Trophoblast cell (in vitro differentiated cells and primary cell): Measurements from ENCODE around the gene SNURF. TPM values are rescaled to one million over a fixed set of nuclear protein-coding genes. Genes with fewer than 3 reads are reported as not detected.
A peak's percentile ranks its signal among the peaks of the same experiment; 100 is the strongest.

Source experiments
- DNase-seq, 2 donors: peaks; one replicate each; pipeline ENCODE4 v3.0.0-alpha.2; 2016
- H2AFZ ChIP-seq: 2 replicates; pipeline ENCODE4 v1.6.1; 2013; ENCODE audit warnings: low read length, moderate library complexity, mild to moderate bottlenecking; ENCODE audit not compliant: insufficient read depth, poor library complexity
- H2AK5ac ChIP-seq: 2 replicates; pipeline ENCODE4 v1.6.1; 2013; ENCODE audit warnings: mild to moderate bottlenecking, low read length
- H2BK120ac ChIP-seq: 2 replicates; pipeline ENCODE4 v1.6.1; 2013; ENCODE audit warnings: low read length, mild to moderate bottlenecking, moderate library complexity; ENCODE audit not compliant: insufficient read depth, poor library complexity
- H2BK12ac ChIP-seq: 2 replicates; pipeline ENCODE4 v1.6.1; 2013; ENCODE audit warnings: mild to moderate bottlenecking, low read length, moderate library complexity
- H2BK5ac ChIP-seq: 2 replicates; pipeline ENCODE4 v1.6.1; 2013; ENCODE audit warnings: low read length, low read depth, moderate library complexity, mild to moderate bottlenecking; ENCODE audit not compliant: poor library complexity
- H3K14ac ChIP-seq: 2 replicates; pipeline ENCODE4 v1.6.1; 2013; ENCODE audit warnings: mild to moderate bottlenecking, low read length
- H3K18ac ChIP-seq: 2 replicates; pipeline ENCODE4 v1.6.1; 2013; ENCODE audit warnings: mild to moderate bottlenecking, low read length
- H3K23ac ChIP-seq: 2 replicates; pipeline ENCODE4 v1.6.1; 2013; ENCODE audit warnings: low read length
- H3K27ac ChIP-seq: 2 replicates; pipeline ENCODE4 v1.5.1; 2013; ENCODE audit warnings: low read depth, mild to moderate bottlenecking, inconsistent platforms, low read length, moderate library complexity
- H3K27me3 ChIP-seq: 2 replicates; pipeline ENCODE4 v1.6.1; 2013; ENCODE audit warnings: inconsistent platforms, mild to moderate bottlenecking, low read length, moderate library complexity; ENCODE audit not compliant: insufficient read depth
- H3K36me3 ChIP-seq, 2 experiments: 1 replicate in 1 of 2; 2 replicates in 1 of 2; pipeline ENCODE4 v1.6.1; 2013; ENCODE audit warnings: low read length in 2 of 2, mild to moderate bottlenecking in 2 of 2, moderate library complexity in 1 of 2; ENCODE audit not compliant: insufficient read depth in 2 of 2, control insufficient read depth in 1 of 2
- H3K4ac ChIP-seq: 2 replicates; pipeline ENCODE4 v1.6.1; 2013; ENCODE audit warnings: low read depth, mild to moderate bottlenecking, low read length, moderate library complexity
- H3K4me1 ChIP-seq, 2 experiments: 1 replicate in 1 of 2; 2 replicates in 1 of 2; pipeline ENCODE4 v1.6.1; 2013; ENCODE audit warnings: low read length in 2 of 2, mild to moderate bottlenecking in 2 of 2, moderate library complexity in 1 of 2; ENCODE audit not compliant: insufficient read depth in 2 of 2, control insufficient read depth in 1 of 2
- H3K4me2 ChIP-seq: 2 replicates; pipeline ENCODE4 v1.6.1; 2013; ENCODE audit warnings: inconsistent platforms, mild to moderate bottlenecking, low read length, moderate library complexity
- H3K4me3 ChIP-seq: 2 replicates; pipeline ENCODE4 v1.5.1; 2013; ENCODE audit warnings: mild to moderate bottlenecking, low read depth, low read length, inconsistent platforms
- H3K79me1 ChIP-seq: one replicate; pipeline ENCODE4 v1.6.1; 2013; ENCODE audit warnings: low read length
- H3K79me2 ChIP-seq: 2 replicates; pipeline ENCODE4 v1.6.1; 2013; ENCODE audit warnings: low read length, mild to moderate bottlenecking; ENCODE audit not compliant: control insufficient read depth, insufficient read depth, poor library complexity
- H3K9ac ChIP-seq: 2 replicates; pipeline ENCODE4 v1.6.1; 2013; ENCODE audit warnings: mild to moderate bottlenecking, low read length
- H3K9me3 ChIP-seq: 2 replicates; pipeline ENCODE4 v1.6.1; 2013; ENCODE audit warnings: low read depth, mild to moderate bottlenecking, control low read depth, inconsistent platforms, low read length; ENCODE audit not compliant: insufficient read depth
- H4K12ac ChIP-seq: 2 replicates; pipeline ENCODE4 v1.6.1; 2013; ENCODE audit warnings: low read depth, mild to moderate bottlenecking, low read length, moderate library complexity
- H4K8ac ChIP-seq: 2 replicates; pipeline ENCODE4 v1.6.1; 2013; ENCODE audit warnings: low read depth, mild to moderate bottlenecking, low read length, moderate library complexity
- H4K91ac ChIP-seq: one replicate; pipeline ENCODE4 v1.6.1; 2013; ENCODE audit warnings: low read depth, mild to moderate bottlenecking, low read length, moderate library complexity
- WGBS: extraction: QIAGEN DNeasy Blood & Tissue Kit; methylation state at CpG from one replicate; pipeline ENCODE4 v1.1.7; 2013; ENCODE audit warnings: missing lambda C conversion rate; ENCODE audit not compliant: insufficient read length, insufficient coverage; ENCODE audit errors: extremely low coverage; 5-methylcytosine and 5-hydroxymethylcytosine counted together
- polyA plus RNA-seq: library from polyadenylated mRNA; stranded (reverse); fragments of 200-250 nt; gene quantifications from 2 replicates; pipeline ENCODE4 v1.2.3, GENCODE V29; 2013

The SNURF gene, protein sequence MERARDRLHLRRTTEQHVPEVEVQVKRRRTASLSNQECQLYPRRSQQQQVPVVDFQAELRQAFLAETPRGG
- polyA plus RNA-seq: 37.9 and 40.2 TPM in 2 replicates

DNA sequence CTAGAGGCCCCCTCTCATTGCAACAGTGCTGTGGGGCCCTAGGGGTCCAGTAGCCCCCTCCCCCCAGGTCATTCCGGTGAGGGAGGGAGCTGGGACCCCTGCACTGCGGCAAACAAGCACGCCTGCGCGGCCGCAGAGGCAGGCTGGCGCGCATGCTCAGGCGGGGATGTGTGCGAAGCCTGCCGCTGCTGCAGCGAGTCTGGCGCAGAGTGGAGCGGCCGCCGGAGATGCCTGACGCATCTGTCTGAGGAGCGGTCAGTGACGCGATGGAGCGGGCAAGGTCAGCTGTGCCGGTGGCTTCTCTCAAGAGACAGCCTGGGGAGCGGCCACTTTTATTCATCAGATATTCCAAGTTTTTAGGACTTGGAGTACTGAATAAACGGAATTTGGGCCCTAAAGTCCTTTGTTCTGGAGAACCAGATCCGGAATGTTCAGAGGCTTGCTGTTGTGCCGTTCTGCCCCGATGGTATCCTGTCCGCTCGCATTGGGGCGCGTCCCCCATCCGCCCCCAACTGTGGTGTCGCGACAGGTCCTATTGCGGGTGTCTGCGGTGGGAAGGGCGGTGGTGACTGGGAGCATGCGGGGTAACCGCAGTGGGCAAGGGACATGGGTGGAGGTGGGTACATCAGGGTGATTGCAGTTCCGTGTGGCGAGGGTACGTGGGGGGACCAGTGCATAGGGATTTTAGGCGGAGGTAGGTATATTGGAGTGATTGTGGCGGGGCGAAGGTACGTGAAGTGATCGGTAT, at the start of gene SNURF, which contains the start of gene SNRPN:
TSS of gene SNURF (plus strand) at position 205 of the 748 bp plus-strand sequence. CDS start at position 267, 62 bp downstream.
TSS of gene SNRPN (plus strand) at position 205 of the 748 bp plus-strand sequence. CDS start 19,467 bp downstream, outside the sequence.
- Histone ChIP-seq H3K36me3 (peaks cover 0 to 2% of the 10 kb centered on the region in 2 experiments), H4K12ac (peak within 1 kb of the TSS; percentile 55), H3K79me1 (peaks cover 12% of the 10 kb centered on the region), H2BK12ac (no peak within 1 kb of the TSS), H3K14ac (peak within 1 kb of the TSS; percentile 72), H2BK5ac (peak within 1 kb of the TSS; percentile 34), H3K9ac (peak within 1 kb of the TSS; percentile 94), H2AK5ac (no peak within 1 kb of the TSS), H3K4me3 (peak within 1 kb of the TSS; percentile 93), H2AFZ (no peak within 1 kb of the TSS), H3K23ac (no peak within 1 kb of the TSS), H2BK120ac (peak within 1 kb of the TSS; percentile 46), H3K4me1 (peaks cover 0 to 3% of the 10 kb centered on the region in 2 experiments), H3K27ac (peak within 1 kb of the TSS; percentile 85), H3K9me3 (peaks cover 15% of the 10 kb centered on the region), H3K4ac (peak within 1 kb of the TSS; percentile 76), H4K91ac (peak within 1 kb of the TSS; percentile 49), H3K18ac (peak within 1 kb of the TSS; percentile 3), H3K27me3 (no peaks in the 10 kb centered on the region), H3K4me2 (peak within 1 kb of the TSS; percentile 63), H3K79me2 (peaks cover 10% of the 10 kb centered on the region), H4K8ac (peak within 1 kb of the TSS; percentile 49)
- DNase-seq: peak in 1 of 2 donors; percentile 12
- WGBS: 100% methylated on average over 3 of the region's 47 CpGs

DNA sequence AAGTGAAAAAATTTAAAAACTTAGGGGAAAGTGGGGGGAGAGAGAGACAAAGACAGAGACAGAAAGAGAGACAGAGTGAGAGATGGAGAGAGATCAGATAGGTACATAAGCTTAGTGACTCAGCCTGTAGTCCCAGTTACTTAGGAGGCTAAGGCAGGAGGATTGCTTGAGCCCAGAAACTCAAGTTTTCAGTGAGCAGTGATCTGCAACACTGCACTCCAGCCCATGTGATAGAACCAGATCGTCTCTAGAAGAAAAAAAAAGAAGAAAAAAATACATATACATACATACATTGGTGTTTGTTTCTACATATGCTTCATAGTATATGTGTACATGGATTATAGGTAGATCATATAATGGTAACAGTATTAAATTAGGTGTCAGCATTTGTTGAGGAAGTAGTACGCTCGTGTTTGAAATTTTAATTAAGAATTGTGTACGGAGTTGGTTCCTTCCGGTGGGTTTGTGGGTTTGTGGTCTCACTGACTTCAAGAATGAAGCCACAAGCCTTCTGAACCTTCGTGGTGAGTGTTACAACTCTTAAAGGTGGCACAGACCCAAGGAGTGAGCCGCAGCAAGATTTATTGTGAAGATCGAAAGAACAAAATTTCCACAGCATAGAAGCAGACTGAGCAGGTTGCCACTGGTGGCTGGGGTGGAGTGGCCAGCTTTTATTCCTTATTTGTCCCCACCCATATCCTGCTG, 38.3 kb upstream of the SNURF start:
- H3K27ac ChIP-seq: no peak overlapping the region
- no peaks in the 10 kb centered on the region for H3K79me1 ChIP-seq
- H3K18ac ChIP-seq: no peak overlapping the region
- no peak overlapping the region for H4K91ac ChIP-seq
- H2AFZ ChIP-seq: no peak overlapping the region
- peaks cover 1% of the 10 kb centered on the region for H3K9me3 ChIP-seq
- H4K12ac ChIP-seq: no peak overlapping the region
- no peak overlapping the region for H3K14ac ChIP-seq
- H3K4ac ChIP-seq: no peak overlapping the region
- no peak overlapping the region for H2AK5ac ChIP-seq
- no peak for DNase-seq
- peaks cover 0 to 7% of the 10 kb centered on the region in 2 experiments for H3K36me3 ChIP-seq
- H3K27me3 ChIP-seq: no peaks in the 10 kb centered on the region
- H2BK120ac ChIP-seq: no peak overlapping the region
- no peak overlapping the region for H3K4me3 ChIP-seq
- H4K8ac ChIP-seq: no peak overlapping the region
- peaks cover 4% of the 10 kb centered on the region in 2 experiments for H3K4me1 ChIP-seq
- H3K23ac ChIP-seq: no peak overlapping the region
- WGBS: 100% methylated on average over 4 of the region's 8 CpGs
- no peak overlapping the region for H2BK5ac ChIP-seq
- H3K79me2 ChIP-seq: no peaks in the 10 kb centered on the region
- peak overlapping the region; percentile 52 for H3K9ac ChIP-seq
- no peak overlapping the region for H2BK12ac ChIP-seq
- no peak overlapping the region for H3K4me2 ChIP-seq

GRCh38 chr15:24917431-24917830, 37.4 kb upstream of the SNURF start:
- WGBS: no CpG with 5 or more reads among the region's 14 CpGs
- no peak overlapping the region for H3K4ac ChIP-seq
- H3K23ac ChIP-seq: no peak overlapping the region

DNA sequence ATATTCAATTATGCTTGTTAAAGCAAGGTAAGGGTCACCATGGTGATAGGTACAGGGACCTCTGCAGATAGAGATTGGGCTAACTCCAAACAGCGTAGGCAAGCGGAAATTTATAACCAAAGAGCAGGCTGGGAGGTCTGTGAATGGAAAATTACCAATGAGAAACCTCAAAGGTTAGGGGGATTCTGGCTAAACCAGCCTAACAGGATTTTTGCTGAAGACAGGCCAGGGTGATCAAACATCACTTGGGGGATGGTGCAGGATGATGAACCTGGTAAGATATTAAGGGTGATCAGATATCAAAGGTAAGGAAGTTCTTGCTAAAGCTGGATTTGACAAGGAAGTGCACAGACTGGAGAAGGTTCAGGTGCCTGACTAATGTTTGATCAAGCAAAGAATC, 35.3 kb upstream of the SNURF start:
- no CpG with 5 or more reads among the region's 2 CpGs for WGBS
- no peak overlapping the region for H2BK12ac ChIP-seq
- no peak overlapping the region for H3K14ac ChIP-seq
- H2BK5ac ChIP-seq: no peak overlapping the region
- H3K36me3 ChIP-seq: peaks cover 0 to 2% of the 10 kb centered on the region in 2 experiments
- H3K18ac ChIP-seq: no peak overlapping the region
- no peak overlapping the region for H3K9ac ChIP-seq
- peaks cover 1% of the 10 kb centered on the region for H3K9me3 ChIP-seq
- no peaks in the 10 kb centered on the region for H3K79me2 ChIP-seq
- H2AFZ ChIP-seq: no peak overlapping the region
- H2BK120ac ChIP-seq: no peak overlapping the region
- H3K4me2 ChIP-seq: peak overlapping the region; percentile 44
- no peak overlapping the region for H3K4ac ChIP-seq
- no peak overlapping the region for H4K8ac ChIP-seq
- H4K91ac ChIP-seq: peak overlapping the region; percentile 22
- no peaks in the 10 kb centered on the region for H3K27me3 ChIP-seq
- H3K4me1 ChIP-seq: peaks cover 4% of the 10 kb centered on the region in 2 experiments
- peak overlapping the region; percentile 65 for H3K27ac ChIP-seq
- no peak overlapping the region for H3K23ac ChIP-seq
- H3K79me1 ChIP-seq: no peaks in the 10 kb centered on the region
- no peak overlapping the region for H2AK5ac ChIP-seq
- no peak overlapping the region for H4K12ac ChIP-seq
- no peak for DNase-seq
- H3K4me3 ChIP-seq: no peak overlapping the region

More at GRCh38 chr15:24917431-24917830, 37.4 kb upstream of the SNURF start:
- Histone ChIP-seq H4K12ac (no peak overlapping the region), H3K4me1 (peaks cover 4% of the 10 kb centered on the region in 2 experiments), H2BK12ac (no peak overlapping the region), H3K14ac (no peak overlapping the region), H3K4me2 (no peak overlapping the region), H2BK5ac (no peak overlapping the region), H4K8ac (no peak overlapping the region), H3K27me3 (no peaks in the 10 kb centered on the region), H2AFZ (no peak overlapping the region), H3K9me3 (peaks cover 1% of the 10 kb centered on the region), H3K18ac (no peak overlapping the region), H2AK5ac (no peak overlapping the region), H3K79me1 (no peaks in the 10 kb centered on the region), H3K4me3 (no peak overlapping the region), H3K9ac (no peak overlapping the region), H3K36me3 (peaks cover 0 to 7% of the 10 kb centered on the region in 2 experiments), H3K79me2 (no peaks in the 10 kb centered on the region), H4K91ac (no peak overlapping the region), H2BK120ac (no peak overlapping the region), H3K27ac (no peak overlapping the region)
- DNase-seq: no peak
